VCaP (cell line): Measurements from ENCODE around the gene LRRC4.

ENCODE experiments used
- H3K27ac ChIP-seq: fragments of 450-650 bp; 2 replicates; pipeline ENCODE4 v1.5.1; 2017
- TF ChIP-seq, protein P1 (sequence below): fragments of 450-650 bp; conservative IDR thresholded peaks from 2 replicates; pipeline ENCODE4 v1.5.1; 2017; ENCODE audit warnings: mild to moderate bottlenecking, moderate library complexity

Gene LRRC4

DNA sequence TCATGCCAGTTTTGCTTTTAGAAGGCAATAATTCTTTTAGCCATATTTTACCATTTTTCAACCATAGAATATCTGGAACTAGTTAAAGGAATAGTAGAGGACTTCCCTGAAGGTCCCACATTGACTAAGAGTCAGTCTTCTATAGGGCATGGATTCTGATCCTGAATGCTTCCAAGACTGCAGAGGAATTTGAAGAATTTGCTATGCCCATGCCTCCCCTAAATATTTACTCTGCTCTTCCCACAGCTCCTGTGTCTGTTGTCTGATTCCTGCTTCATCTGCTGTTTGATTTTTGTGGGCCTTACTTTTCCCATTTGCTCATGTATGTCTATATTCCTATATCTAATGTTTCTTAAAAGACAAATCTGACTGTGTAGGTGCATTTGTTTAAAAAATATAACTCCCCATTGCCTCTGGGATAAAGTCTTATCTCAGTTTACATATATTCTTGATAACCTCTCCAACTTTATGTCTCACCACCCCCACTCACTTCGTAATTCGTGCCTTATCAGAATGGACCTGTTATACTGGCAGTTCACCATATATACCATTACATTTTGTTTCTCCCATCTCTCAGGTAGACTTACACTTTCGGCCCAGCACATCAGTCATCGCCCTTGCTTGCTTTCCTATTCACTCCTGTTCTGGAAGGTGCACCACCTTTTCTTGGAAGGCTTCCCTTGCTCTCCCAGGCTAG, 33.9 kb downstream of the LRRC4 start:
- TF ChIP-seq, protein P1, sequence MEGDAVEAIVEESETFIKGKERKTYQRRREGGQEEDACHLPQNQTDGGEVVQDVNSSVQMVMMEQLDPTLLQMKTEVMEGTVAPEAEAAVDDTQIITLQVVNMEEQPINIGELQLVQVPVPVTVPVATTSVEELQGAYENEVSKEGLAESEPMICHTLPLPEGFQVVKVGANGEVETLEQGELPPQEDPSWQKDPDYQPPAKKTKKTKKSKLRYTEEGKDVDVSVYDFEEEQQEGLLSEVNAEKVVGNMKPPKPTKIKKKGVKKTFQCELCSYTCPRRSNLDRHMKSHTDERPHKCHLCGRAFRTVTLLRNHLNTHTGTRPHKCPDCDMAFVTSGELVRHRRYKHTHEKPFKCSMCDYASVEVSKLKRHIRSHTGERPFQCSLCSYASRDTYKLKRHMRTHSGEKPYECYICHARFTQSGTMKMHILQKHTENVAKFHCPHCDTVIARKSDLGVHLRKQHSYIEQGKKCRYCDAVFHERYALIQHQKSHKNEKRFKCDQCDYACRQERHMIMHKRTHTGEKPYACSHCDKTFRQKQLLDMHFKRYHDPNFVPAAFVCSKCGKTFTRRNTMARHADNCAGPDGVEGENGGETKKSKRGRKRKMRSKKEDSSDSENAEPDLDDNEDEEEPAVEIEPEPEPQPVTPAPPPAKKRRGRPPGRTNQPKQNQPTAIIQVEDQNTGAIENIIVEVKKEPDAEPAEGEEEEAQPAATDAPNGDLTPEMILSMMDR: no peak
- H3K27ac ChIP-seq: no peak overlapping the region

DNA sequence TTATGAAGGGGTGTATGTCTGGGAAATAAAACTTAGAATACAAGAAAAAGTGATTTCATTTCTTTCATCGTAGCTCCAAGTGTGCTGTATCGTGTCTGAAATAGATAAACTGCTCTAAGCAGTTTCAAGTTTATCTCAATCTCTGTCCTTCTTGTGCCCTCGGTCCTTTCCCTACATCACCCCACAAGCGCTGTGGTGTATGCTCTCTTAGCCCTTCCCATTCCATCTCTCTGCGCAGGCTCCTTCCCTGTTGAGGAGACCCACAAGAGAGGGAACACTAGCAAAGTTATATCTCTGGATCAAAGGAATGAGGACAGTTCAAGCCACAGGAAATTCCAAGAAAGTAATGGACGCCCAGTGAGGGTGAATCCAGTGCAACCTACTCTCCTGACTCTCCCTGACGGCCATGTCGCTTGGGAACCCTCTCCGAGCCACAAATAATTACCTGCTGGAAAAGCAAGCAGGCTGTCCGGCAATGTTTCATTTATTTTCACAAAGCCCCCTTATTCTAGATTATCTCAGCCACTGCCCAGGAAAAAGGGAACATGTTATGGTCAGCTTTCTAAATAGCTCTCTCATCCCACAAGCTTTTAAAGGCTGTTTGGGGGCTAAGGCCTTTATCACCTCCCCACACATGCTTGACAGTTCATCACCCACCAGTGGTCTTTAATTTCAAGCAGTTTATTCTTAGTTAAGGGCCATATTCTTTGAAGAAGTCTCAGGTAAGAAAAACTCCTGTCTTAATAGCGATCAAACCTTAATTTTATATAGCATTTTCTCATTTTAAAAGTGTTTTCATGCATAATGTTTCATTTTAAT, 34.8 kb downstream of the LRRC4 start:
- TF ChIP-seq, protein P1: no peak
- no peak overlapping the region for H3K27ac ChIP-seq

DNA sequence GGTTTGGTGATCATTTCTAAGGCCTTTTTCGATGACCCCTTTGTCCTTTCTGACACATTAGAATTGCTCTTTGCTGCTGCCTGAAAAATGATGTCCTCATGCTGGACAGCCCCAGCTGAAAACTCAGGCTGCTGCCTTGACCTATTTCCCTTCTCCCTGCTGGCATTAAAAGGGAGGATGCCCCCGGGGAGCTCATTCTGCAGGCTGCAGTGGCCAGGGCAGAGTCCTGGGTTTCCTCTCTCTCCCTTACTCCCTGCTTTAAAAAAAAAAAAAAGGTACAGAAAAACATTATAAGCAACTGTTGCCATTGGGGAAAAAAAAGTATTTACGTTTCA, 35.4 kb downstream of the LRRC4 start:
- TF ChIP-seq, protein P1: no peak
- no peak overlapping the region for H3K27ac ChIP-seq

DNA sequence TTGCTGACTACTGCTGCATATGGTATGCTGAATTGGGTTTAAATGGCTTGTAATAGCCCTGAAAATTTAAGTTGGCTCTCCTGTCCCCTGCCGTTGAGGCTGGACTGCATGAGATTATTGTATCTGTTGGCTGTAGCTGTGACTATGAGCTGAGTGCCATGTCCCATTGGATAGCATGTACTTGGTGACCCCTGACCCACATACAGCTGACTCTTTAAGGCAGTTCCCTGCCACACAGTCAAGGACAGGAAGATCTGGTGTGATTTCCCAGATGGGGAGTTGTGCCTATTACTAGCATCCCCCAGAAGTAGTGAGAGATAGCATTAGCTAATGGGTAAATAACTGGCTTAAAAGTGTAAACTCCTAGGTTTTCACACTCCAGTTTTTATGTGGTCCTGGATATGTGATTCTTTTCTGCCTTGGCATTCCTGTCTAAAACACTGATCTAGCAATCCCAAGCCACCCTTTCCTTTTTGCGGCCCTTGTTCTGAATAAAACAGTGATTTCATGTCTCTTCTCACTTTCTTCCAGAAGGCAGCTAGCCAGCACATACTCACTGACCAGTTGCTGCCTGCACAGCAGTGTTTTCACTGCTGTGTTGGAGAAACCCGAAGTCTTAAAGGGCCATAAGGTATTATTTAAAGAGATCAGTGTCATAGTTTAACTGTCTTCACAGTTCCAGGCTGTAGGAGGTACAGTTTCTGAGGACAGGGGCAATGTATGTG, 35.9 kb downstream of the LRRC4 start:
- TF ChIP-seq, protein P1: no peak
- no peak overlapping the region for H3K27ac ChIP-seq

DNA sequence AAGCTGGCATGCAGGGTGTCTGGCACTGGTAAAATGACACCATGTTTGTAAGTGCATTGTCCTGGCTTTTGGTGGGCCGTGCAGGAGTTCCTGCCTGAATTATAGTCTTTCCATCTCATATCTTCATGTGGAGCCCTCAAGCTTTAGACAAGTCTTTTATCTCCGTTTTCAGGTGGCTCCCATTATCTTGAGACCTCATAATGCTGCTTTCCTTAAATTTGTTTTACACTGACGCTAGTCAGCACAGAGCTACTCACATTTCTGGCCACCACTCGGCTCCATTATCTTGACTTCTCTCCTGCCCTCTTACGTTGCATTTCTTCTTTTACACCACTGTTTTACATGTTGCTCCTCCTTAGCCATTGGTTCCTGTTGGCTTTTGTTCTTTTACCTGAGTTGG, 37.2 kb downstream of the LRRC4 start:
- TF ChIP-seq, protein P1: no peak
- no peak overlapping the region for H3K27ac ChIP-seq

DNA sequence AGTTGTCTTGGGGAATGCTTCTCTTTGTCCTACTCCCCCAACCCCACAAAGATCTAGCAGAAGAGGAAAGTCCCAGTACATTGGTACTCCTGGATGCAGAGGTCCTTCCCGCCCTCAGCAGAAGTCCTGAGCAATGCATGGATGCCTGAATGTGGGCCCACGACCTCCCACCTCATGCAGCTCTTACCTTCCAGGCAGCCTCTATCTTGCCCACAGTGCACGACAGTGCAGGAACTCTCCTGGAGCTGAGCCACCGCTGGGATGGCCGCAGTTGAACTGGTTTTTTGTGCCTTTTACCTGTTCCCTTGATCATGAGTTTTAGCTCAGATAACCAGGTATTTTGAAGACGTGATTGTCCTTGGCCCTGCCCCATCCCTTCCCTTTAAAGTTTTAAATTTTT, 37.9 kb downstream of the LRRC4 start:
- H3K27ac ChIP-seq: no peak overlapping the region
- TF ChIP-seq, protein P1: no peak

DNA sequence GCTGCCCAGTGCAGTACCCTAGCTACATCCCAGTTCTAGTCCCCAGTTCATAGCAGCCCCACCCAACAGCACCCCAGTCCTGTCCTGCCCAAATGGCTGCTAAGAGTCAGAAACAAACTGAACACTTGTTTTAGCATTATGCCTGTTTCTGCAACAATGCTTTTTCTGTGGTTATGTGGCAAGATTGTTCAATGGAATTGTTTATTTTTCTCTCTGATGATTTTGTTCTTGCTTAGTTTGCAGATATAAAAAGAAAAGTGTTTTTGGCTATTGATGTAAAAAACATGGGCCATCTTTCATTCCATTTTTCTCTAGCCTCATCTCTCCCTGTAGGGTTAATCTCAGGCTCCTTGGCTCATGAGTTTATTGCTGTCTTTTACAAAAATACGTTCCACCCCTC, 42.5 kb downstream of the LRRC4 start:
- TF ChIP-seq, protein P1: no peak
- no peak overlapping the region for H3K27ac ChIP-seq
